GM12878 (cell line): ENCODE data around the gene SUCO. TPM values are rescaled to one million over a fixed set of nuclear protein-coding genes. Genes with fewer than 3 reads are reported as not detected.
A peak's percentile ranks its signal among the peaks of the same experiment; 100 is the strongest.

ENCODE experiments used
- EED ChIP-seq: sonication (generic); IDR thresholded peaks from 2 replicates; pipeline ENCODE4 v1.6.1; 2016; ENCODE audit warnings: antibody characterized with exemption, low read depth
- FOS ChIP-seq: IDR thresholded peaks from 3 replicates; pipeline ENCODE4 v1.6.1; 2011; ENCODE audit warnings: borderline replicate concordance; ENCODE audit not compliant: insufficient read length; ENCODE audit errors: extremely low read depth
- HDAC2 ChIP-seq: fragments of 200-600 bp; sonication (generic); IDR thresholded peaks from 2 replicates; pipeline ENCODE4 v1.6.1; 2017
- IRF4 ChIP-seq: IDR thresholded peaks from 2 replicates; pipeline ENCODE4 v1.6.1; 2011; ENCODE audit warnings: low read depth, low read length
- KDM1A ChIP-seq: fragments of 200-600 bp; sonication (generic); IDR thresholded peaks from 2 replicates; pipeline ENCODE4 v1.6.1; 2016; ENCODE audit warnings: borderline replicate concordance
- MYC ChIP-seq: IDR thresholded peaks from 2 replicates; pipeline ENCODE4 v1.6.1; 2011; ENCODE audit warnings: mild to moderate bottlenecking, low read length, moderate library complexity, inconsistent platforms; ENCODE audit not compliant: insufficient read depth, insufficient replicate concordance, insufficient read length, severe bottlenecking
- NFXL1 ChIP-seq: fragments of 450-650 bp; IDR thresholded peaks from 2 replicates; pipeline ENCODE4 v1.6.1; 2017; ENCODE audit warnings: antibody characterized with exemption, mild to moderate bottlenecking, borderline replicate concordance
- PAX8 ChIP-seq: fragments of 450-650 bp; IDR thresholded peaks from 2 replicates; pipeline ENCODE4 v1.6.1; 2017; ENCODE audit warnings: mild to moderate bottlenecking, moderate library complexity
- POLR2AphosphoS2 ChIP-seq: IDR thresholded peaks from 2 replicates; pipeline ENCODE4 v1.6.1; 2011; ENCODE audit warnings: low read depth, mild to moderate bottlenecking, low read length, improper control_type of control experiment, moderate library complexity
- POU2F2 ChIP-seq: IDR thresholded peaks from 3 replicates; pipeline ENCODE4 v1.6.1; 2011; ENCODE audit warnings: low read depth, mild to moderate bottlenecking, low read length, borderline replicate concordance
- RBBP5 ChIP-seq: fragments of 200-600 bp; sonication (generic); conservative IDR thresholded peaks from 2 replicates; pipeline ENCODE4 v1.6.1; 2016
- SMC3 ChIP-seq: IDR thresholded peaks from 2 replicates; pipeline ENCODE4 v1.6.1; 2011; ENCODE audit warnings: low read length, improper control_type of control experiment, borderline replicate concordance
- STAT3 ChIP-seq: IDR thresholded peaks from 2 replicates; pipeline ENCODE4 v1.6.1; 2011; ENCODE audit warnings: low read depth, low read length, improper control_type of control experiment
- TCF3 ChIP-seq: IDR thresholded peaks from 2 replicates; pipeline ENCODE4 v1.6.1; 2012; ENCODE audit warnings: low read depth, mild to moderate bottlenecking, low read length, borderline replicate concordance; ENCODE audit not compliant: insufficient read depth
- TCF7 ChIP-seq: IDR thresholded peaks from 2 replicates; pipeline ENCODE4 v1.6.1; 2014; ENCODE audit warnings: antibody characterized with exemption, borderline replicate concordance
- ZNF622 ChIP-seq: fragments of 450-650 bp; IDR thresholded peaks from 2 replicates; pipeline ENCODE4 v1.6.1; 2017; ENCODE audit warnings: mild to moderate bottlenecking, inconsistent platforms
- polyA plus RNA-seq, 11 experiments: library from polyadenylated mRNA; depleted of rRNA in 4 of 11; unstranded in 6 of 11; stranded (reverse) in 5 of 11; fragments of >200 nt; fragmentation: Nextera tagmentation in 4 of 11; fragmentation: Illumina TruSeq in 1 of 11; extraction: Ambion mirVana in 4 of 11; extraction: Trizol in 1 of 11; gene quantifications; 1 replicate in 1 of 11; 2 replicates in 10 of 11; pipeline versions ENCODE4 v1.2.1 to v1.2.3, GENCODE V29; 2011 to 2016; ENCODE audit warnings: inconsistent platforms in 2 of 11, missing spikeins in 2 of 11, low read depth in 1 of 11
- total RNA-seq, 4 experiments: library from RNA; depleted of rRNA in 3 of 4; stranded (reverse); fragments of >200 nt in 3 of 4; fragmentation: Illumina TruSeq in 1 of 4; extraction: Trizol in 1 of 4; gene quantifications; 2 replicates each; pipeline versions ENCODE4 v1.2.1 to v1.2.3, GENCODE V29; 2013 to 2021
- TF ChIP-seq, protein P1 (sequence below): fragments of 450-650 bp; formaldehyde crosslinking; IDR thresholded peaks from 2 replicates; pipeline ENCODE4 v1.5.0; 2022; ENCODE audit warnings: mild to moderate bottlenecking, missing genetic modification characterization
- TF ChIP-seq, protein P2 (sequence below): IDR thresholded peaks from 2 replicates; pipeline ENCODE4 v1.6.1; 2012; ENCODE audit warnings: low read depth, low read length, improper control_type of control experiment
- TF ChIP-seq, protein P3 (sequence below): fragments of 450-650 bp; IDR thresholded peaks from 2 replicates; pipeline ENCODE4 v1.6.1; 2014; ENCODE audit warnings: mild to moderate bottlenecking
- TF ChIP-seq, protein P4 (sequence below): IDR thresholded peaks from 2 replicates; pipeline ENCODE4 v1.6.1; 2012; ENCODE audit warnings: low read depth, low read length, improper control_type of control experiment
- TF ChIP-seq, protein P5 (sequence below): IDR thresholded peaks from 2 replicates; pipeline ENCODE4 v1.6.1; 2011; ENCODE audit warnings: mild to moderate bottlenecking, low read depth, low read length, moderate library complexity; ENCODE audit not compliant: insufficient replicate concordance

The SUCO gene
- total and polyA plus RNA-seq, 10 of the 15 experiments (the other 5 are each of a cell fraction or from before 2014, with no cell fraction given), result 1.7 to 15.3 (median 8.4) TPM

DNA sequence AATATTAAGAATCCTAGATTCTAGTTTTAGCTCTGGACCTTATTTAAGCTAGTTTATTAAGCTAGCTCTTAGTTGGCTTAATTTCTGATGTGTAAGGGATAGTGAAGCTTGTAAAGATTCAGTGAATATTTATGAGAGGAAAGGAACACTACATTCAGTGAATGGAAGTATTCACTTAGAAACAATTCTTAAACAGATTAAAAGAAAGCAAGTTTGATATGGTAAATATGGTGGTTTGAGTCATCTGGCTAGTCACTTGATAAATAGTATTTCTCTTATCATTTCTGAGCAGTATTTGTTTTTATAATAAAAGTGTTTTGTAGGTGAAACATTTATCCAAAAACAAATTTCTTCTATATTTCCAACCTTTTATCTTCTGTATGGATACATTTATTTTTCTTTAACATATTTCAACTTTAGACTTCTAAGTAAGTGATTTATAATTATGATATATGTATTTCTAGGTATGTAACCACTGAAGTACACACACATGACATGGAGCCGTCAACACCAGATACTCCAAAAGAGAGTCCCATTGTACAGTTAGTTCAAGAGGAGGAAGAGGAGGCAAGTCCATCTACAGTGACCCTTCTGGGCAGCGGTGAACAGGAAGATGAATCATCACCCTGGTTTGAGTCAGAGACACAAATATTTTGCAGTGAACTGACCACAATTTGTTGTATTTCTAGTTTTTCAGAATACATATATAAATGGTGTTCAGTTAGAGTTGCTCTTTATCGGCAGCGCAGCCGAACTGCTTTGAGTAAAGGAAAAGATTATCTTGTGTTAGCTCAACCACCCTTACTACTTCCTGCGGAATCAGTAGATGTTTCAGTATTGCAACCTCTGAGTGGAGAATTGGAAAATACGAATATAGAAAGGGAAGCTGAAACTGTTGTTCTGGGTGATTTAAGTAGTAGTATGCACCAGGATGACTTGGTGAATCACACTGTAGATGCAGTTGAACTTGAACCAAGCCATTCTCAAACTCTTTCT lies 55.6 kb downstream of the SUCO start (continued):
- TF ChIP-seq POU2F2, result no peak
- no peak for TF ChIP-seq HDAC2
- TF ChIP-seq, protein P1, sequence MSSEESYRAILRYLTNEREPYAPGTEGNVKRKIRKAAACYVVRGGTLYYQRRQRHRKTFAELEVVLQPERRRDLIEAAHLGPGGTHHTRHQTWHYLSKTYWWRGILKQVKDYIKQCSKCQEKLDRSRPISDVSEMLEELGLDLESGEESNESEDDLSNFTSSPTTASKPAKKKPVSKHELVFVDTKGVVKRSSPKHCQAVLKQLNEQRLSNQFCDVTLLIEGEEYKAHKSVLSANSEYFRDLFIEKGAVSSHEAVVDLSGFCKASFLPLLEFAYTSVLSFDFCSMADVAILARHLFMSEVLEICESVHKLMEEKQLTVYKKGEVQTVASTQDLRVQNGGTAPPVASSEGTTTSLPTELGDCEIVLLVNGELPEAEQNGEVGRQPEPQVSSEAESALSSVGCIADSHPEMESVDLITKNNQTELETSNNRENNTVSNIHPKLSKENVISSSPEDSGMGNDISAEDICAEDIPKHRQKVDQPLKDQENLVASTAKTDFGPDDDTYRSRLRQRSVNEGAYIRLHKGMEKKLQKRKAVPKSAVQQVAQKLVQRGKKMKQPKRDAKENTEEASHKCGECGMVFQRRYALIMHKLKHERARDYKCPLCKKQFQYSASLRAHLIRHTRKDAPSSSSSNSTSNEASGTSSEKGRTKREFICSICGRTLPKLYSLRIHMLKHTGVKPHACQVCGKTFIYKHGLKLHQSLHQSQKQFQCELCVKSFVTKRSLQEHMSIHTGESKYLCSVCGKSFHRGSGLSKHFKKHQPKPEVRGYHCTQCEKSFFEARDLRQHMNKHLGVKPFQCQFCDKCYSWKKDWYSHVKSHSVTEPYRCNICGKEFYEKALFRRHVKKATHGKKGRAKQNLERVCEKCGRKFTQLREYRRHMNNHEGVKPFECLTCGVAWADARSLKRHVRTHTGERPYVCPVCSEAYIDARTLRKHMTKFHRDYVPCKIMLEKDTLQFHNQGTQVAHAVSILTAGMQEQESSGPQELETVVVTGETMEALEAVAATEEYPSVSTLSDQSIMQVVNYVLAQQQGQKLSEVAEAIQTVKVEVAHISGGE (CRISPR knock-in tag), result no peak
- TF ChIP-seq STAT3, result no peak
- no peak for TF ChIP-seq PAX8
- TF ChIP-seq EED, result 0 out of 2 replicates have a peak, but pooled peaks have one; percentile 26
- TF ChIP-seq, protein P2, sequence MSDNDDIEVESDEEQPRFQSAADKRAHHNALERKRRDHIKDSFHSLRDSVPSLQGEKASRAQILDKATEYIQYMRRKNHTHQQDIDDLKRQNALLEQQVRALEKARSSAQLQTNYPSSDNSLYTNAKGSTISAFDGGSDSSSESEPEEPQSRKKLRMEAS, result no peak
- no peak for TF ChIP-seq NFXL1
- TF ChIP-seq IRF4, result no peak
- no peak for TF ChIP-seq POLR2AphosphoS2
- 0 out of 2 replicates have a peak, but pooled peaks have one; percentile 20 for TF ChIP-seq TCF7
- no peak for TF ChIP-seq TCF3
- TF ChIP-seq MYC, result no peak
- TF ChIP-seq RBBP5, result no peak
- TF ChIP-seq KDM1A, result no peak
- no peak for TF ChIP-seq ZNF622
- no peak for TF ChIP-seq FOS
- TF ChIP-seq, protein P3, sequence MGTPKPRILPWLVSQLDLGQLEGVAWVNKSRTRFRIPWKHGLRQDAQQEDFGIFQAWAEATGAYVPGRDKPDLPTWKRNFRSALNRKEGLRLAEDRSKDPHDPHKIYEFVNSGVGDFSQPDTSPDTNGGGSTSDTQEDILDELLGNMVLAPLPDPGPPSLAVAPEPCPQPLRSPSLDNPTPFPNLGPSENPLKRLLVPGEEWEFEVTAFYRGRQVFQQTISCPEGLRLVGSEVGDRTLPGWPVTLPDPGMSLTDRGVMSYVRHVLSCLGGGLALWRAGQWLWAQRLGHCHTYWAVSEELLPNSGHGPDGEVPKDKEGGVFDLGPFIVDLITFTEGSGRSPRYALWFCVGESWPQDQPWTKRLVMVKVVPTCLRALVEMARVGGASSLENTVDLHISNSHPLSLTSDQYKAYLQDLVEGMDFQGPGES, result no peak
- TF ChIP-seq, protein P4, sequence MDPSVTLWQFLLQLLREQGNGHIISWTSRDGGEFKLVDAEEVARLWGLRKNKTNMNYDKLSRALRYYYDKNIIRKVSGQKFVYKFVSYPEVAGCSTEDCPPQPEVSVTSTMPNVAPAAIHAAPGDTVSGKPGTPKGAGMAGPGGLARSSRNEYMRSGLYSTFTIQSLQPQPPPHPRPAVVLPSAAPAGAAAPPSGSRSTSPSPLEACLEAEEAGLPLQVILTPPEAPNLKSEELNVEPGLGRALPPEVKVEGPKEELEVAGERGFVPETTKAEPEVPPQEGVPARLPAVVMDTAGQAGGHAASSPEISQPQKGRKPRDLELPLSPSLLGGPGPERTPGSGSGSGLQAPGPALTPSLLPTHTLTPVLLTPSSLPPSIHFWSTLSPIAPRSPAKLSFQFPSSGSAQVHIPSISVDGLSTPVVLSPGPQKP, result no peak
- TF ChIP-seq, protein P5, sequence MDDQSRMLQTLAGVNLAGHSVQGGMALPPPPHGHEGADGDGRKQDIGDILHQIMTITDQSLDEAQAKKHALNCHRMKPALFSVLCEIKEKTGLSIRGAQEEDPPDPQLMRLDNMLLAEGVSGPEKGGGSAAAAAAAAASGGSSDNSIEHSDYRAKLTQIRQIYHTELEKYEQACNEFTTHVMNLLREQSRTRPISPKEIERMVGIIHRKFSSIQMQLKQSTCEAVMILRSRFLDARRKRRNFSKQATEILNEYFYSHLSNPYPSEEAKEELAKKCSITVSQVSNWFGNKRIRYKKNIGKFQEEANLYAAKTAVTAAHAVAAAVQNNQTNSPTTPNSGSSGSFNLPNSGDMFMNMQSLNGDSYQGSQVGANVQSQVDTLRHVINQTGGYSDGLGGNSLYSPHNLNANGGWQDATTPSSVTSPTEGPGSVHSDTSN, result no peak
- TF ChIP-seq SMC3, result no peak
